Endothelial cell of umbilical vein (primary cell): ENCODE results near the gene PPARD.

Experiments used
- EZH2 ChIP-seq: IDR thresholded peaks from 2 replicates; pipeline ENCODE4 v1.6.1; 2012; ENCODE audit warnings: borderline replicate concordance, low read depth, mild to moderate bottlenecking, moderate library complexity, low read length, inconsistent platforms; ENCODE audit not compliant: severe bottlenecking
- FOS ChIP-seq: IDR thresholded peaks from 2 replicates; pipeline ENCODE4 v1.6.1; 2011; ENCODE audit warnings: mild to moderate bottlenecking, low read length, moderate library complexity, borderline replicate concordance; ENCODE audit not compliant: insufficient read depth
- GATA2 ChIP-seq: IDR thresholded peaks from 2 replicates; pipeline ENCODE4 v1.7.0; 2011; ENCODE audit warnings: low read depth, mild to moderate bottlenecking, moderate library complexity, mixed read lengths, low read length; ENCODE audit not compliant: insufficient read length, insufficient read depth
- JUN ChIP-seq: IDR thresholded peaks from 2 replicates; pipeline ENCODE4 v1.6.1; 2011; ENCODE audit warnings: borderline replicate concordance, low read depth; ENCODE audit not compliant: insufficient read length, insufficient read depth
- MYC ChIP-seq: IDR thresholded peaks from one replicate; pipeline ENCODE4 v1.6.1; 2011; ENCODE audit warnings: mild to moderate bottlenecking, low read depth, low read length
- POLR2A ChIP-seq: IDR thresholded peaks from 2 replicates; pipeline ENCODE4 v1.6.1; 2012; ENCODE audit warnings: low read depth, mild to moderate bottlenecking, control low read depth, low read length
- POLR2AphosphoS5 ChIP-seq: IDR thresholded peaks from 2 replicates; pipeline ENCODE4 v1.6.1; 2012; ENCODE audit warnings: low read depth, mild to moderate bottlenecking, control low read depth, low read length, moderate library complexity; ENCODE audit not compliant: insufficient read depth
- TF ChIP-seq, protein P1 (sequence below), 2 donors: IDR thresholded peaks; 1 replicate in 1 of 2; 2 replicates in 1 of 2; pipeline ENCODE4 v1.5.1; 2011; ENCODE audit warnings: low read length in 2 of 2, mild to moderate bottlenecking in 2 of 2, moderate library complexity in 2 of 2, control low read depth in 1 of 2, inconsistent platforms in 1 of 2, low read depth in 1 of 2; ENCODE audit not compliant: insufficient read depth in 1 of 2; ENCODE audit errors: extremely low read depth in 1 of 2
- TF ChIP-seq, protein P2 (sequence below): IDR thresholded peaks from 2 replicates; pipeline ENCODE4 v1.6.1; 2011; ENCODE audit not compliant: insufficient read depth, insufficient read length

DNA sequence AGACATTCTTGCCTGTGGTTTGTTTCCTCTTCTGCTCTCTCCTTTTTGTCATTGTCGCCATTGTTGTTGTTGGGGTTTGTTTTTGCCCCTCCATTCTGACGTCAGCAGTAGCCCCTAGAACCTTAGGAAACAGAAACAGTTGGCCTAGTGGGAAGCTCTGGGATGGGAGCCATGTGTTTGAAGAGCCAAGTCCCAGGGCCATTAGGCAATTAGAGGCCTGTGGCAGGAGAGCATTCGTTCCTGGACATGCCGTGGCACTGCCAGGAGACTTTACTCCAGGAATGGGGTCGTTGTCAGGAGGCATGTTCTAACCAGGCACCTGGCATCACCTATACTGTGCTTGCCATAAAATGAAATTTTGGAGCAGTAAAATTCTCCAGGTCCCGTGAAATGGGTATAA, 39.7 kb downstream of the PPARD start:
- TF ChIP-seq, protein P1, sequence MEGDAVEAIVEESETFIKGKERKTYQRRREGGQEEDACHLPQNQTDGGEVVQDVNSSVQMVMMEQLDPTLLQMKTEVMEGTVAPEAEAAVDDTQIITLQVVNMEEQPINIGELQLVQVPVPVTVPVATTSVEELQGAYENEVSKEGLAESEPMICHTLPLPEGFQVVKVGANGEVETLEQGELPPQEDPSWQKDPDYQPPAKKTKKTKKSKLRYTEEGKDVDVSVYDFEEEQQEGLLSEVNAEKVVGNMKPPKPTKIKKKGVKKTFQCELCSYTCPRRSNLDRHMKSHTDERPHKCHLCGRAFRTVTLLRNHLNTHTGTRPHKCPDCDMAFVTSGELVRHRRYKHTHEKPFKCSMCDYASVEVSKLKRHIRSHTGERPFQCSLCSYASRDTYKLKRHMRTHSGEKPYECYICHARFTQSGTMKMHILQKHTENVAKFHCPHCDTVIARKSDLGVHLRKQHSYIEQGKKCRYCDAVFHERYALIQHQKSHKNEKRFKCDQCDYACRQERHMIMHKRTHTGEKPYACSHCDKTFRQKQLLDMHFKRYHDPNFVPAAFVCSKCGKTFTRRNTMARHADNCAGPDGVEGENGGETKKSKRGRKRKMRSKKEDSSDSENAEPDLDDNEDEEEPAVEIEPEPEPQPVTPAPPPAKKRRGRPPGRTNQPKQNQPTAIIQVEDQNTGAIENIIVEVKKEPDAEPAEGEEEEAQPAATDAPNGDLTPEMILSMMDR (IDR thresholded peaks at IDR 0.05; ENCODE audit: extremely low read depth in 1 of 2, insufficient read depth in 1 of 2, low read depth in 1 of 2, low read length in 2 of 2) = no peak
- TF ChIP-seq, protein P2, sequence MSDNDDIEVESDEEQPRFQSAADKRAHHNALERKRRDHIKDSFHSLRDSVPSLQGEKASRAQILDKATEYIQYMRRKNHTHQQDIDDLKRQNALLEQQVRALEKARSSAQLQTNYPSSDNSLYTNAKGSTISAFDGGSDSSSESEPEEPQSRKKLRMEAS = no peak
- TF ChIP-seq EZH2 (no peak), POLR2AphosphoS5 (no peak), MYC (no peak), FOS (no peak), GATA2 (no peak), POLR2A (no peak), JUN (no peak)
